Aorta (tissue), 5 donors: ENCODE data around the gene APP. TPM values are rescaled to one million over a fixed set of nuclear protein-coding genes. Genes with fewer than 3 reads are reported as not detected.

Experiments used
- ATAC-seq: fragments of 200-7000 bp; cut with Tn5 transposase; one replicate; pipeline ENCODE4 v1.9.1; 2022; ENCODE audit warnings: moderate library complexity; ENCODE audit not compliant: low FRiP score
- DNase-seq, 2 donors: peaks; one replicate each; pipeline ENCODE4 v3.0.0-alpha.2; 2020
- H3K27ac ChIP-seq, 2 donors: one replicate each; pipeline ENCODE4 v1.5.1; 2013; ENCODE audit warnings: low read length in 2 of 2, mild to moderate bottlenecking in 2 of 2, moderate library complexity in 2 of 2, control low read depth in 1 of 2, inconsistent platforms in 1 of 2, low read depth in 1 of 2
- H3K27me3 ChIP-seq, 2 donors: one replicate each; pipeline ENCODE4 v1.6.1; 2013; ENCODE audit warnings: control low read depth in 1 of 2, low read length in 1 of 2, mild to moderate bottlenecking in 1 of 2, moderate library complexity in 1 of 2; ENCODE audit not compliant: insufficient read depth in 2 of 2, control insufficient read depth in 1 of 2
- H3K36me3 ChIP-seq, 2 donors: one replicate each; pipeline ENCODE4 v1.6.1; 2013; ENCODE audit warnings: control low read depth in 1 of 2, low read length in 1 of 2, mild to moderate bottlenecking in 1 of 2; ENCODE audit not compliant: insufficient read depth in 2 of 2, control insufficient read depth in 1 of 2
- H3K4me1 ChIP-seq, 2 donors: one replicate each; pipeline ENCODE4 v1.6.1; 2013; ENCODE audit warnings: low read length in 2 of 2, control low read depth in 1 of 2, mild to moderate bottlenecking in 1 of 2, moderate library complexity in 1 of 2; ENCODE audit not compliant: insufficient read depth in 2 of 2, control insufficient read depth in 1 of 2
- H3K4me3 ChIP-seq, 2 donors: one replicate each; pipeline ENCODE4 v1.5.1; 2013; ENCODE audit warnings: low read length in 2 of 2, control low read depth in 1 of 2, mild to moderate bottlenecking in 1 of 2
- H3K9me3 ChIP-seq: one replicate; pipeline ENCODE4 v1.6.1; 2013; ENCODE audit warnings: mild to moderate bottlenecking, low read length; ENCODE audit not compliant: control insufficient read depth
- WGBS, 2 donors: extraction: QIAGEN DNeasy Blood & Tissue Kit; methylation state at CpG; one replicate each; pipeline ENCODE4 v1.1.7; 2013; 5-methylcytosine and 5-hydroxymethylcytosine counted together
- intact Hi-C, 2 donors: fragments of 100-400 bp; cut with DNase I; formaldehyde crosslinking; loops; one replicate each; pipeline versions ENCODE4 v1.14.2 to v1.15.0; 2022
- polyA plus RNA-seq, 2 donors: library from polyadenylated mRNA; stranded (reverse); fragments of 200-250 nt; gene quantifications; one replicate each; pipeline ENCODE4 v1.2.3, GENCODE V29; 2013
- total RNA-seq, 2 donors: library from RNA; stranded (reverse); fragmentation: NEBNext Ultra II Directional; extraction: Animal tissue kit (Norgen Biotek cat#: 25700); gene quantifications; one replicate each; pipeline ENCODE4 v1.2.1, GENCODE V29; 2021
- donor health status: healthy with polysubstance abuse.
- donor health status: Bipolar disorder and iron deficiency.
- donor health status: DM: no; HTN: no; CAD: no.
- donor health status: DM: no; HTN: no; CAD: no.
- donor health status: DM: yes; HTN: yes; CAD: no.

Gene APP
- total and polyA plus RNA-seq, 4 donors: 149 to 581 (median 371) TPM

DNA sequence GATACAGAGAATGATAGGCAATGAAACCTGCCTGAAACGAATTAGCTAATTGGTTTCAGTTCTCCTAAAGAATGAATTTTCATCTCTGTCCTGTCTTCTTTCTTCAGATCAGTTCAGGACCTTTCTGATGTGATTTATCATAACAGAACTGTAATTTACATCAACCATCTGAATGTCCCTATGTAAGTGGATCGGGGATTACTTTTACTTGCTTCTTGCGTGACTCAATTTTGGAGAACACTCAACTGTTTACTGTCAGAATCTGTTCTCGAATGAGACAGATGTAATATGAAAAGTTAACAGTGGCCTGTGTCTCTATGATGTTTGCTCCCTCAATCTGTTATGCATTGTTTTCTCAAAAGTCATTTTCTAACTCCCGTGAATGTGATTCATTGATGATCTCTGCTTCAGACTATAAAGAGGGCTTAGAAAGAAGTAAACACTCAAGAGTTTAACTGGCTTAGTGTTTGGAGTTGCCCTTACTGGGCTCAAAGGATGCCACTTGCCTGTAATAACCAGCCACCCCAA is 324.8 kb downstream of the APP start:
- 79 to 80% methylated on average over 5 of the region's 5 CpGs for WGBS, 2 donors
- intact Hi-C loops: no loop called here

DNA sequence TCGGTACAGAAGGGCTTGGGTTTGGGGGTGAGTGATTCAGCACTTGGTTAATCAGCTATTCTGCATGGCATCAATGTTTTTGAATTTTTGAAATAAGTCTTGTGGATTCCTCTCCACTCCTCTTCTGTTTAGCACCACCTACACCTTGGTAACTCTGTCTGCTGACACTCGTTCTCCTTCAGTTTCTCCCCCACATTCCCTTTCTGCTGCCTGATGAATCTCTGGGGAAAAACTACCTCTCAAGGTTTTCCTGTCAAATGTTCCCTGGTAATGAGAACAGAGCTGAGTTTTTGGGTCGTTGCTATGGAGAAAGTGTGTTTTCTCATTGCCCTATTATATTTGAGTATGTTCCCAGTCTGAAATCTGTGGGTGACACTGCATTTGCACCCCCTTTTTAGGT is 327.6 kb downstream of the APP start:
- H3K27ac ChIP-seq: no peak overlapping the region
- no peak overlapping the region for H3K4me3 ChIP-seq
- no peaks in the 10 kb centered on the region for H3K36me3 ChIP-seq
- H3K9me3 ChIP-seq: no peaks in the 10 kb centered on the region
- H3K27me3 ChIP-seq: no peaks in the 10 kb centered on the region
- WGBS, 2 donors: 46 to 61% methylated on average over 3 of the region's 3 CpGs
- intact Hi-C loops: no loop called here
- H3K4me1 ChIP-seq: no peaks in the 10 kb centered on the region
- ATAC-seq (no peak), DNase-seq (no peak)

More for the DNA sequence above, 324.8 kb downstream of the APP start:
- Histone ChIP-seq H3K4me1 (no peaks in the 10 kb centered on the region), H3K9me3 (peaks cover 1% of the 10 kb centered on the region), H3K36me3 (no peaks in the 10 kb centered on the region), H3K27ac (no peak overlapping the region), H3K4me3 (no peak overlapping the region), H3K27me3 (no peaks in the 10 kb centered on the region)
- DNase-seq (no peak), ATAC-seq (no peak)

DNA sequence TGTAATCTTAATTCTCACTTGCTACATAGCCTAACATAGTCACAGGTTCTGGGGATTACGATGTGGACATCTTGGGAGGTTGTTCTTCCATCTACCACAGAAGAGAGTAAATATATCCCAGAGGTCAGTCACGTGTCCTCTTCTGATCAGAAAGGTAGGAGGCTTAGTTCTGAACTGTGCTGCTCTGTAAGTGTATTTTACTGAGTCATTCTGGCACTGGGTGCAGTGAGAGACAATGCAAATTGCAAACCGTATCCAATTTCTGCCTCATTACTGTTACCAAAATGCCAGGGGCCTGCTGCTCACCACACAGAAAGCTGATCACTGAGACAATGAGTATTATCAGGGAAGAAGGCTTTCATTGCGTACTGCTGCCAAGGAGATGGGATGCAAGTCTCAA is 331.8 kb downstream of the APP start:
- H3K4me1 ChIP-seq: no peaks in the 10 kb centered on the region
- intact Hi-C loops: no loop called here
- no peaks in the 10 kb centered on the region for H3K36me3 ChIP-seq
- no peak overlapping the region for H3K4me3 ChIP-seq
- no peak overlapping the region for H3K27ac ChIP-seq
- DNase-seq (no peak), ATAC-seq (no peak)
- H3K27me3 ChIP-seq: no peaks in the 10 kb centered on the region
- H3K9me3 ChIP-seq: no peaks in the 10 kb centered on the region
- 89% methylated on average over 4 of the region's 4 CpGs for WGBS, 2 donors

DNA sequence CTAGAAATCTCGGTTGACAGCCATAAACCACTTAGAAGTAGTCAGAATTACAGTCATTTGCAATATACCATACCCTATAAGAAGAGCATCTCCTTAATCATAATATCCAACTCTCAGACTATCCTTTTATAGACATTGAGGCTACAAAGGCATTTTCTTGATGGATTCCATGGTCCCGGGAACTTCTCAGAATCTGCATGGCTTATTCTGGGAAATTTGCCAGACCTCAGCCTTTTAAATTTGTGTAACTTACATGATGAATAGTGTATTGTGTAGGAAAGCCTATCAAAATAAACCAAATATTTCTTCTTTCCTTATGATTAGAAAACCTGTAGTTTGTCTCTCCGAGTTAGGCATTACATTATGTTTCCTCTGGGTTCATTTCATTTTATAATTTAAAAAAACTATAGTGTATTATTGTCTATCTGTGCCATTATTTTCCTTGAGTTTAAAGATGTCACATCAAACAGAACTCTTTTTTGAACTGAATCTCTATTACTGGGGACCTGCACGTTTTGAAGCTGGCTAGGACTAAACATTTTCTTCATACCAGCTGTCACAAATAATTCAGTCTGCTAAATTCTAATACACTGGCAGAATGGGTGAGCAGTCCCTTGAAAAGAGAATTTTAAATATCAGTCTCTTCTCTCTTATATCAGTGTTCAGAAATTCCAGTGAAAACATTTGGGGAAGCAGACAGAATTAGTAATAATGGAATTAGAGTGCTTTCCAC is 332.9 kb downstream of the APP start:
- DNase-seq (no peak), ATAC-seq (no peak)
- 9 to 15% methylated on average over 4 of the region's 4 CpGs for WGBS, 2 donors
- no peaks in the 10 kb centered on the region for H3K27me3 ChIP-seq
- H3K9me3 ChIP-seq: no peaks in the 10 kb centered on the region
- H3K4me3 ChIP-seq: no peak overlapping the region
- H3K27ac ChIP-seq: no peak overlapping the region
- no peaks in the 10 kb centered on the region for H3K36me3 ChIP-seq
- no peaks in the 10 kb centered on the region for H3K4me1 ChIP-seq
- intact Hi-C loops: no loop called here

DNA sequence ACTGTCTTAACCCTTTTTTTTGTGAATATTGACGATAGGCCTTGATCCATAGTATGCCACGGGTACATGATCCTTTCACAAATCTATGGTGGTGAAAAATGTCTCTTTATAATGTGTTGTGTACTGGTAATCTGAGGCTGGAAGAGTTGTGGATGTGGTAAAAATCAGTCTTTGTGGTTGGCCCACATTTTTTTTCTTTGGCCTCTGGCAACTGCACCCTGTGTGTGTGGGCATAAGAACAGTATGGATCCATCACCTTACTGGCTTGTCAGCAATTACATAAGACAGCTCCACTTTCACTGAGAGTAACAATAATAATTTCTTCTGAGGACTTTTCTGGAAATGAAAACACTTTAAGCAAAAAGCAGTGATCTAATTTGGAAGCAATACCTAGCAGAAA is 334.2 kb downstream of the APP start:
- 32 to 36% methylated on average over 2 of the region's 2 CpGs for WGBS, 2 donors
- intact Hi-C loops: no loop called here
- no peaks in the 10 kb centered on the region for H3K36me3 ChIP-seq

DNA sequence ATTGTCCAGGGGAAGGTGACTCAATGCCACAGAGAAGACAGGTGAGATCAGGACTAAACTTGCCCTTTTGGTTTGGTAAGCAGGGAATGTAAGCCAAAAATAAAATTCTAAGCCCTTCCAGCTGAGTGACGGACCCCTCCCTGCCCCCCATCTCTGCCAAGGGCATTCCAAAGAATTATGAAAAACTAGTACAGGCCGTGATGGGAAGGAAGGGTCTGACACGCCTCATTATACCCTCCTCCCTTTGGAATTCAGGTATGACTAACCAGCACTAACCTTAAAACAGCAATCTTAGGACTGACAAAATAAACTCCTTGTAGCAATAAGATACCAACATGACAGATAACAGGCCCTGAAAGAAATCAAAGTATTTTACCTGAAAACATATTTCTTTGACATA is 336.2 kb downstream of the APP start:
- H3K9me3 ChIP-seq: no peaks in the 10 kb centered on the region
- H3K4me3 ChIP-seq: no peak overlapping the region
- no peaks in the 10 kb centered on the region for H3K36me3 ChIP-seq
- H3K4me1 ChIP-seq: no peaks in the 10 kb centered on the region
- no peak overlapping the region for H3K27ac ChIP-seq
- DNase-seq (no peak), ATAC-seq (no peak)
- intact Hi-C loops: no loop called here
- H3K27me3 ChIP-seq: peaks cover 0 to 2% of the 10 kb centered on the region in 2 donors
- 69 to 72% methylated on average over 3 of the region's 3 CpGs for WGBS, 2 donors

More for the DNA sequence above, 334.2 kb downstream of the APP start:
- H3K27ac ChIP-seq: no peak overlapping the region
- no peaks in the 10 kb centered on the region for H3K9me3 ChIP-seq
- H3K4me1 ChIP-seq: no peaks in the 10 kb centered on the region
- DNase-seq: no peak
- peaks cover 0 to 2% of the 10 kb centered on the region in 2 donors for H3K27me3 ChIP-seq
- no peak overlapping the region for H3K4me3 ChIP-seq
- ATAC-seq: no peak

DNA sequence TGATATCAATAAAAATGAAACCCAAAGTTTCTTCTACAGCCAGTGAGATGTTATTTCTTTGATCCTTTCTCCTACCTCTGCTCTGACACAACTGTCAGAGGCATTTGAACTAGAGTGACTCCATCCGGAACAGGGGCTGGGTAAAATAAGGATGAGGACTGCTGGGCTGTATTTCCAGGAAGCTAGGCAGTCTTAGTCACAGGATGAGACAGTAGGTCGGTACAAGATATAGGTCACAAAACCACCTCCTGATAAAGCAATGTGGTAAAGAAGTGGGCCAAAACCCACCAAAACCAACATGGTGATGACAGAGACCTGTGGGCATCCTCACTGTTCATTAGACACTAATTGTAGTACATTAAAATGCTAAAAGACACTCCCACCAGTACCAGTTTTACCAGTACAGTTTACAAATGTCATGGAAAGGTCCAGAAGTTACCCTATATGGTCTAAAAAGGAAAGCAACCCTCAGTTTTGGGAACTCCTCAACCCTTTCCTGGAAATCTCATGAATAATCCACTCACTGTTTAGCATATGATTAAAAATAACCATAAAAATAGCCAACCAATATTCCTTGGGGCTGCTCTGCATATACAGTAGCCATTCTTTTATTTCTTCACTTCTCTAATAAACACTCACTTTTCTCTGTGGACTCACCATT is 339.1 kb downstream of the APP start:
- no peaks in the 10 kb centered on the region for H3K9me3 ChIP-seq
- DNase-seq: no peak
- H3K4me3 ChIP-seq: no peak overlapping the region
- intact Hi-C loops: no loop called here
- no peak overlapping the region for H3K27ac ChIP-seq
- no peak for ATAC-seq
- H3K36me3 ChIP-seq: no peaks in the 10 kb centered on the region
- WGBS, 2 donors: 88 to 89% methylated on average over 2 of the region's 2 CpGs
- no peaks in the 10 kb centered on the region for H3K4me1 ChIP-seq
- H3K27me3 ChIP-seq: peaks cover 0 to 2% of the 10 kb centered on the region in 2 donors
